A673 (cell line): ENCODE results near the gene NPS. TPM values are rescaled to one million over a fixed set of nuclear protein-coding genes. Genes with fewer than 3 reads are reported as not detected.
A peak's percentile ranks its signal among the peaks of the same experiment; 100 is the strongest.

Experiments used
- BruUV-seq: library from RNA; stranded (reverse); fragments of 400-500 nt; replicated peaks from 2 replicates; lab custom pipeline; 2021; lab: Mats Ljungman, UMichigan
- CTCF ChIA-PET: fragments of 300-600 bp; sonication (Branson Sonifier 250); formaldehyde crosslinking; loops from one replicate; lab custom pipeline; 2022; ENCODE audit warnings: antibody characterized with exemption; lab: Charles Lee
- POLR2A ChIA-PET: fragments of 300-600 bp; sonication (Branson Sonifier 250); formaldehyde crosslinking; loops from one replicate; lab custom pipeline; 2022; ENCODE audit warnings: antibody characterized with exemption; ENCODE audit not compliant: low non-redundant PET; lab: Charles Lee
- DNase-seq: peaks from one replicate; pipeline ENCODE4 v3.0.0-alpha.2; 2015; ENCODE audit warnings: low spot score
- H3K27ac ChIP-seq: fragments of 200-600 bp; sonication (generic); 2 replicates; pipeline ENCODE4 v1.5.1; 2016; ENCODE audit warnings: mixed run types, low read depth, mild to moderate bottlenecking, mixed read lengths, antibody characterized with exemption, low read length; ENCODE audit not compliant: poor library complexity, severe bottlenecking
- H3K27me3 ChIP-seq: fragments of 200-600 bp; sonication (generic); replicated peaks from 2 replicates; pipeline ENCODE4 v1.6.1; 2017; ENCODE audit warnings: mixed run types, low read depth, mild to moderate bottlenecking, mixed read lengths, antibody characterized with exemption, low read length; ENCODE audit not compliant: insufficient read depth, poor library complexity
- H3K36me3 ChIP-seq: fragments of 200-600 bp; sonication (generic); 2 replicates; pipeline ENCODE4 v1.6.1; 2016; ENCODE audit warnings: mixed run types, mild to moderate bottlenecking, mixed read lengths, antibody characterized with exemption, low read length; ENCODE audit not compliant: insufficient read depth, poor library complexity, severe bottlenecking
- H3K4me1 ChIP-seq: fragments of 200-600 bp; sonication (generic); 2 replicates; pipeline ENCODE4 v1.6.1; 2017; ENCODE audit warnings: mixed run types, mild to moderate bottlenecking, mixed read lengths, antibody characterized with exemption, low read length; ENCODE audit not compliant: insufficient read depth, poor library complexity, severe bottlenecking
- H3K4me3 ChIP-seq: fragments of 200-600 bp; sonication (generic); 2 replicates; pipeline ENCODE4 v1.5.1; 2016; ENCODE audit warnings: low read depth, mixed run types, mild to moderate bottlenecking, mixed read lengths, low read length; ENCODE audit not compliant: poor library complexity, severe bottlenecking
- H3K9me3 ChIP-seq: fragments of 200-600 bp; sonication (generic); 2 replicates; pipeline ENCODE4 v1.6.1; 2016; ENCODE audit warnings: mixed run types, low read depth, mild to moderate bottlenecking, mixed read lengths, antibody characterized with exemption, low read length; ENCODE audit not compliant: poor library complexity, severe bottlenecking
- EZH2 ChIP-seq: fragments of 200-600 bp; sonication (generic); IDR thresholded peaks from 2 replicates; pipeline ENCODE4 v1.6.1; 2017; ENCODE audit warnings: borderline replicate concordance, low read depth, mild to moderate bottlenecking, mixed read lengths, antibody characterized with exemption, low read length; ENCODE audit not compliant: poor library complexity, severe bottlenecking
- intact Hi-C: fragments of 100-400 bp; cut with micrococcal nuclease; formaldehyde crosslinking; loops from one replicate; pipeline ENCODE4 v1.10.0; 2022; ENCODE audit not compliant: unreplicated experiment
- total RNA-seq: library from RNA; stranded (reverse); gene quantifications from 2 replicates; pipeline ENCODE4 v1.2.3, GENCODE V29; 2021
- TF ChIP-seq, protein P1 (sequence below): fragments of 300-800, 200-600 bp; sonication (generic); conservative IDR thresholded peaks from 2 replicates; pipeline ENCODE4 v1.5.1; 2017; ENCODE audit warnings: low read depth, mild to moderate bottlenecking, antibody characterized with exemption, low read length, moderate library complexity, mixed read lengths

The NPS gene
- total RNA-seq, 1 experiment from 2014 or later = not detected

DNA sequence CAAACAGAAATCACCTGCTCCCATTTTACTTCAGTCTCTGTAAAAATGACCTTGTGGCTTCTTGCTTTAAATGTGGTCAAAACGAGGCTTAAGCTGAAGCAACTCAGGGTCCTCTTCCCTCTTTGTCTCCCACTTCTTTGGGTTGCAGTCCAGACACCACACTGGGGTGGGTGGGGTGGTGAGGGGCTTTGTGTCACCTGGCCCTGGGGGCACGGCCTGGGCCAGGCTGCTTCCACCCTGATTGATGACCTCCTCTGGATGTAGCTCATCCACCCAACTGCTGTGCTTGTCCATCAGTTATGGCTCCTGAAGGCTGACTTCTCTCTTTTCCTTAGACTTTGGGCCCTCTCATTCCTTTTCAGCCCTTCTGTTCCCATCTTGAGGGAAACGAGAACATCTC is 26.8 kb upstream of the NPS start:
- H3K36me3 ChIP-seq = no peaks in the 10 kb centered on the region
- no peak for DNase-seq
- no peaks in the 10 kb centered on the region for H3K27me3 ChIP-seq
- intact Hi-C loops = no loop called here
- no peaks in the 10 kb centered on the region for H3K9me3 ChIP-seq
- peaks cover 45% of the 10 kb centered on the region for H3K4me1 ChIP-seq
- no TSS peak for BruUV-seq
- POLR2A ChIA-PET = no interaction called here
- no peak overlapping the region for H3K27ac ChIP-seq
- TF ChIP-seq EZH2 = no peak
- TF ChIP-seq, protein P1, sequence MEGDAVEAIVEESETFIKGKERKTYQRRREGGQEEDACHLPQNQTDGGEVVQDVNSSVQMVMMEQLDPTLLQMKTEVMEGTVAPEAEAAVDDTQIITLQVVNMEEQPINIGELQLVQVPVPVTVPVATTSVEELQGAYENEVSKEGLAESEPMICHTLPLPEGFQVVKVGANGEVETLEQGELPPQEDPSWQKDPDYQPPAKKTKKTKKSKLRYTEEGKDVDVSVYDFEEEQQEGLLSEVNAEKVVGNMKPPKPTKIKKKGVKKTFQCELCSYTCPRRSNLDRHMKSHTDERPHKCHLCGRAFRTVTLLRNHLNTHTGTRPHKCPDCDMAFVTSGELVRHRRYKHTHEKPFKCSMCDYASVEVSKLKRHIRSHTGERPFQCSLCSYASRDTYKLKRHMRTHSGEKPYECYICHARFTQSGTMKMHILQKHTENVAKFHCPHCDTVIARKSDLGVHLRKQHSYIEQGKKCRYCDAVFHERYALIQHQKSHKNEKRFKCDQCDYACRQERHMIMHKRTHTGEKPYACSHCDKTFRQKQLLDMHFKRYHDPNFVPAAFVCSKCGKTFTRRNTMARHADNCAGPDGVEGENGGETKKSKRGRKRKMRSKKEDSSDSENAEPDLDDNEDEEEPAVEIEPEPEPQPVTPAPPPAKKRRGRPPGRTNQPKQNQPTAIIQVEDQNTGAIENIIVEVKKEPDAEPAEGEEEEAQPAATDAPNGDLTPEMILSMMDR = no peak
- CTCF ChIA-PET = no interaction called here
- no peak overlapping the region for H3K4me3 ChIP-seq

GRCh38 chr10:127523476-127523875 is 25.6 kb upstream of the NPS start:
- no peaks in the 10 kb centered on the region for H3K36me3 ChIP-seq
- peak; percentile 43 for DNase-seq
- intact Hi-C loops = no loop called here
- H3K4me3 ChIP-seq = no peak overlapping the region
- no TSS peak for BruUV-seq
- CTCF ChIA-PET = interaction anchor here (0.6 kb wide), 1 partner anchor 16 kb away, joined by 9 read pairs; no protein-coding TSS in a partner anchor
- H3K27me3 ChIP-seq = no peaks in the 10 kb centered on the region
- peaks cover 57% of the 10 kb centered on the region for H3K4me1 ChIP-seq
- POLR2A ChIA-PET = no interaction called here
- no peaks in the 10 kb centered on the region for H3K9me3 ChIP-seq
- H3K27ac ChIP-seq = peak overlapping the region; percentile 83
- TF ChIP-seq EZH2 = no peak
- TF ChIP-seq, protein P1 = no peak

DNA sequence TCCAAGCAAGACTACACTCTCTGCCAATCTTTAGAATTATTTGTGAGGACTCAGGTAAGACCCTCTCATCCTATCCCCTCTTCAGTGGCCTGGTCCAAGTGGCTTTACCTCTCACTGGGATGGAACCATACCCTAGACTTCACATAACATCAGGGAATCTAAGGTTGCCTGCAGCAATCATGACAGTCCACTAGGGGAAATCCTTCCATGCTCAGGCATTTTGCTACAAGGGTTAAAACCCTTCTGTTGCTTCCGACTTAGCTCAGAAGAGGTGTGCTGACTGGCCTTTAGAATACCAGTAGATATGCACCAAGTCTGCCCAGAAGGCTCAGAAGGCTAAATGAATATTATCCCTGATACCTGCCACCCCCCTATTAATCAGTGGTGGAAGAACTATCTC is 24.9 kb upstream of the NPS start:
- POLR2A ChIA-PET = no interaction called here

More for the DNA sequence above, 24.9 kb upstream of the NPS start:
- Histone ChIP-seq H3K9me3 (no peaks in the 10 kb centered on the region), H3K27me3 (no peaks in the 10 kb centered on the region), H3K27ac (peak overlapping the region; percentile 83), H3K4me3 (no peak overlapping the region), H3K36me3 (no peaks in the 10 kb centered on the region), H3K4me1 (peaks cover 64% of the 10 kb centered on the region)
- intact Hi-C loops = no loop called here
- TF ChIP-seq EZH2 = no peak
- TF ChIP-seq, protein P1 = peak; percentile 59
- no TSS peak for BruUV-seq
- CTCF ChIA-PET = no interaction called here
- DNase-seq = peak; percentile 65
